Transverse colon (tissue), 3 donors: ENCODE measurements around the gene KRTAP5-5.

Experiments used
- CTCF ChIP-seq, 5 experiments: fragments of 200-600 bp in 3 of 5; fragments of 450-650 bp in 2 of 5; sonication (generic) in 3 of 5; IDR thresholded peaks; 1 replicate in 2 of 5; 2 replicates in 3 of 5; pipeline ENCODE4 v1.5.1; 2016 to 2017; ENCODE audit warnings: antibody characterized with exemption in 5 of 5, inconsistent platforms in 3 of 5, mild to moderate bottlenecking in 2 of 5, moderate library complexity in 1 of 5
- POLR2A ChIP-seq: fragments of 450-650 bp; IDR thresholded peaks from one replicate; pipeline ENCODE4 v1.6.1; 2016; ENCODE audit warnings: antibody characterized with exemption, mild to moderate bottlenecking, moderate library complexity

- no peak for TF ChIP-seq POLR2A
- TF ChIP-seq CTCF (IDR thresholded peaks at IDR 0.05): no peak
Measured at GRCh38 chr11:1629326-1630185, at the start of gene KRTAP5-5.
